ENCODE data around the gene CWC15.

GRCh38 chr11:94948070-94948617, 25.2 kb downstream of the CWC15 start:
- no peak for TF ChIP-seq CTCF (IDR thresholded peaks at IDR 0.05; ENCODE audit: insufficient read depth, low read length, poor library complexity, severe bottlenecking)
- TF ChIP-seq EZH2phosphoT487 (conservative IDR thresholded peaks at IDR 0.05; ENCODE audit: low read length): no peak
